CD4-positive, alpha-beta memory T cell (primary cell): ENCODE results near the gene PTPRM. TPM values are rescaled to one million over a fixed set of nuclear protein-coding genes. Genes with fewer than 3 reads are reported as not detected.

ENCODE experiments used
- CTCF ChIA-PET: fragments of 350-600 bp; sonication (Branson Sonifier 250); formaldehyde crosslinking; loops from one replicate; lab custom pipeline; 2021; ENCODE audit warnings: inconsistent platforms; ENCODE audit not compliant: partially characterized antibody; lab: Charles Lee
- POLR2A ChIA-PET: fragments of 350-600 bp; sonication (Branson Sonifier 250); formaldehyde crosslinking; loops from one replicate; lab custom pipeline; 2021; ENCODE audit not compliant: partially characterized antibody; lab: Charles Lee
- DNase-seq, 5 donors: peaks; one replicate each; pipeline versions ENCODE4 v3.0.0 to v3.0.0-alpha.2; 2020 to 2022; ENCODE audit warnings: mixed read lengths in 1 of 5
- H3K27ac ChIP-seq: one replicate; pipeline ENCODE4 v1.7.0; 2013; ENCODE audit warnings: low read depth, low read length
- H3K27me3 ChIP-seq: 2 replicates; pipeline ENCODE4 v1.7.0; 2013; ENCODE audit warnings: mild to moderate bottlenecking, low read length, moderate library complexity; ENCODE audit not compliant: insufficient read depth
- H3K36me3 ChIP-seq: 2 replicates; pipeline ENCODE4 v1.7.0; 2013; ENCODE audit warnings: mild to moderate bottlenecking, low read length, moderate library complexity; ENCODE audit not compliant: insufficient read depth
- H3K4me1 ChIP-seq: 2 replicates; pipeline ENCODE4 v1.7.0; 2013; ENCODE audit warnings: mild to moderate bottlenecking, low read length, moderate library complexity; ENCODE audit not compliant: insufficient read depth
- H3K4me3 ChIP-seq, 2 donors: one replicate each; pipeline ENCODE4 v1.7.0; 2013; ENCODE audit warnings: low read length in 2 of 2, mild to moderate bottlenecking in 1 of 2
- H3K9me3 ChIP-seq, 2 donors: one replicate each; pipeline ENCODE4 v1.7.0; 2013; ENCODE audit warnings: low read length in 2 of 2, control low read depth in 1 of 2; ENCODE audit not compliant: control insufficient read depth in 1 of 2
- H3K27ac Mint-ChIP-seq, 7 donors: one replicate each; pipeline ENCODE4 v1.8.0; 2020 to 2021; ENCODE audit warnings: mixed read lengths in 7 of 7, mild to moderate bottlenecking in 6 of 7, inconsistent platforms in 3 of 7, moderate library complexity in 3 of 7
- H3K27me3 Mint-ChIP-seq, 2 donors: one replicate each; pipeline ENCODE4 v1.8.0; 2020 to 2021; ENCODE audit warnings: mixed read lengths in 2 of 2
- H3K36me3 Mint-ChIP-seq, 2 donors: one replicate each; pipeline ENCODE4 v1.8.0; 2020 to 2021; ENCODE audit warnings: mixed read lengths in 2 of 2, inconsistent platforms in 1 of 2, mild to moderate bottlenecking in 1 of 2
- H3K4me1 Mint-ChIP-seq, 4 donors: one replicate each; pipeline ENCODE4 v1.8.0; 2020 to 2021; ENCODE audit warnings: mixed read lengths in 4 of 4, mild to moderate bottlenecking in 1 of 4
- H3K4me3 Mint-ChIP-seq, 8 donors: one replicate each; pipeline ENCODE4 v1.8.0; 2020 to 2021; ENCODE audit warnings: mixed read lengths in 8 of 8, mild to moderate bottlenecking in 7 of 8, moderate library complexity in 6 of 8, inconsistent platforms in 3 of 8
- H3K9me3 Mint-ChIP-seq, 8 donors: one replicate each; pipeline ENCODE4 v1.8.0; 2020 to 2021; ENCODE audit warnings: mixed read lengths in 8 of 8, mild to moderate bottlenecking in 5 of 8, inconsistent platforms in 3 of 8, moderate library complexity in 1 of 8
- intact Hi-C: fragments of 100-400 bp; cut with micrococcal nuclease; formaldehyde crosslinking; loops from one replicate; pipeline ENCODE4 v1.15.1; 2023
- polyA plus RNA-seq, 2 donors: library from polyadenylated mRNA; unstranded; fragments of 300-500 nt; fragmentation: Illumina TruSeq; gene quantifications; one replicate each; pipeline ENCODE4 v1.2.3, GENCODE V29; 2021
- total RNA-seq, 2 experiments: library from RNA; stranded (reverse); gene quantifications; one replicate each; pipeline ENCODE4 v1.2.3, GENCODE V29; 2021

The PTPRM gene
- total and polyA plus RNA-seq, 4 experiments from 2014 or later = 6.7 to 20.1 (median 12.9) TPM

GRCh38 chr18:7671105-7671504, 104.0 kb downstream of the PTPRM start:
- no peaks in the 10 kb centered on the region for H3K36me3 Mint-ChIP-seq
- H3K27me3 ChIP-seq = no peaks in the 10 kb centered on the region
- H3K27ac ChIP-seq = no peak overlapping the region
- no peak overlapping the region for H3K4me3 ChIP-seq
- no peaks in the 10 kb centered on the region for H3K4me1 Mint-ChIP-seq
- no peak overlapping the region for H3K27ac Mint-ChIP-seq
- ChIA-PET CTCF (no interaction called here), POLR2A (no interaction called here)
- no peaks in the 10 kb centered on the region for H3K27me3 Mint-ChIP-seq
- no peaks in the 10 kb centered on the region for H3K9me3 ChIP-seq
- peaks cover 0 to 2% (median 0%) of the 10 kb centered on the region in 8 donors for H3K9me3 Mint-ChIP-seq
- intact Hi-C loops = no loop called here
- DNase-seq = no peak
- no peaks in the 10 kb centered on the region for H3K36me3 ChIP-seq
- no peak overlapping the region for H3K4me3 Mint-ChIP-seq
- H3K4me1 ChIP-seq = no peaks in the 10 kb centered on the region

- peaks cover 0 to 6% (median 0%) of the 10 kb centered on the region in 8 donors for H3K9me3 Mint-ChIP-seq
- H3K4me1 Mint-ChIP-seq = no peaks in the 10 kb centered on the region
- Histone ChIP-seq H3K9me3 (no peaks in the 10 kb centered on the region), H3K27ac (no peak overlapping the region), H3K4me3 (no peak overlapping the region), H3K4me1 (no peaks in the 10 kb centered on the region), H3K36me3 (no peaks in the 10 kb centered on the region), H3K27me3 (no peaks in the 10 kb centered on the region)
- H3K4me3 Mint-ChIP-seq = no peak overlapping the region
- H3K27ac Mint-ChIP-seq = no peak overlapping the region
- ChIA-PET CTCF (no interaction called here), POLR2A (no interaction called here)
- no peaks in the 10 kb centered on the region for H3K36me3 Mint-ChIP-seq
- no peak for DNase-seq
- intact Hi-C loops = no loop called here
- no peaks in the 10 kb centered on the region for H3K27me3 Mint-ChIP-seq
Measured at GRCh38 chr18:7676253-7676873, 109.2 kb downstream of the PTPRM start.

GRCh38 chr18:7677001-7677400, 109.9 kb downstream of the PTPRM start:
- Histone ChIP-seq H3K27ac (no peak overlapping the region), H3K36me3 (no peaks in the 10 kb centered on the region), H3K4me3 (no peak overlapping the region), H3K4me1 (no peaks in the 10 kb centered on the region), H3K27me3 (no peaks in the 10 kb centered on the region), H3K9me3 (no peaks in the 10 kb centered on the region)
- CTCF ChIA-PET = no interaction called here
- H3K9me3 Mint-ChIP-seq = peaks cover 0 to 6% (median 0%) of the 10 kb centered on the region in 8 donors
- no peaks in the 10 kb centered on the region for H3K4me1 Mint-ChIP-seq
- POLR2A ChIA-PET = no interaction called here
- intact Hi-C loops = no loop called here
- H3K27me3 Mint-ChIP-seq = no peaks in the 10 kb centered on the region
- no peak for DNase-seq
- no peak overlapping the region for H3K27ac Mint-ChIP-seq
- H3K36me3 Mint-ChIP-seq = no peaks in the 10 kb centered on the region
- H3K4me3 Mint-ChIP-seq = no peak overlapping the region

GRCh38 chr18:7677424-7677823, 110.3 kb downstream of the PTPRM start:
- Mint-ChIP-seq H3K27me3 (no peaks in the 10 kb centered on the region), H3K36me3 (no peaks in the 10 kb centered on the region), H3K9me3 (peaks cover 0 to 6% (median 0%) of the 10 kb centered on the region in 8 donors), H3K4me3 (no peak overlapping the region), H3K27ac (no peak overlapping the region), H3K4me1 (no peaks in the 10 kb centered on the region)
- Histone ChIP-seq H3K27ac (no peak overlapping the region), H3K36me3 (no peaks in the 10 kb centered on the region), H3K9me3 (no peaks in the 10 kb centered on the region), H3K4me1 (no peaks in the 10 kb centered on the region), H3K27me3 (no peaks in the 10 kb centered on the region), H3K4me3 (no peak overlapping the region)
- CTCF ChIA-PET = no interaction called here
- intact Hi-C loops = no loop called here
- no peak for DNase-seq
- POLR2A ChIA-PET = no interaction called here

- no peak for DNase-seq
- Histone ChIP-seq H3K9me3 (no peaks in the 10 kb centered on the region), H3K27ac (no peak overlapping the region), H3K4me1 (no peaks in the 10 kb centered on the region), H3K36me3 (no peaks in the 10 kb centered on the region), H3K27me3 (no peaks in the 10 kb centered on the region), H3K4me3 (no peak overlapping the region)
- intact Hi-C loops = no loop called here
- CTCF ChIA-PET = no interaction called here
- H3K4me1 Mint-ChIP-seq = no peaks in the 10 kb centered on the region
- H3K9me3 Mint-ChIP-seq = peaks cover 0 to 6% (median 0%) of the 10 kb centered on the region in 8 donors
- no peaks in the 10 kb centered on the region for H3K36me3 Mint-ChIP-seq
- H3K4me3 Mint-ChIP-seq = no peak overlapping the region
- H3K27ac Mint-ChIP-seq = no peak overlapping the region
- POLR2A ChIA-PET = no interaction called here
- H3K27me3 Mint-ChIP-seq = no peaks in the 10 kb centered on the region
Measured at GRCh38 chr18:7678389-7678788, 111.3 kb downstream of the PTPRM start.

GRCh38 chr18:7678801-7679200, 111.7 kb downstream of the PTPRM start:
- Histone ChIP-seq H3K27me3 (no peaks in the 10 kb centered on the region), H3K4me3 (no peak overlapping the region), H3K9me3 (no peaks in the 10 kb centered on the region), H3K4me1 (no peaks in the 10 kb centered on the region), H3K27ac (no peak overlapping the region), H3K36me3 (no peaks in the 10 kb centered on the region)
- Mint-ChIP-seq H3K9me3 (peaks cover 0 to 5% (median 0%) of the 10 kb centered on the region in 8 donors), H3K4me1 (no peaks in the 10 kb centered on the region), H3K4me3 (no peak overlapping the region), H3K27me3 (no peaks in the 10 kb centered on the region), H3K27ac (no peak overlapping the region), H3K36me3 (no peaks in the 10 kb centered on the region)
- intact Hi-C loops = no loop called here
- ChIA-PET CTCF (no interaction called here), POLR2A (no interaction called here)
- DNase-seq = no peak

- H3K27me3 ChIP-seq = no peaks in the 10 kb centered on the region
- ChIA-PET POLR2A (no interaction called here), CTCF (no interaction called here)
- no peak overlapping the region for H3K4me3 Mint-ChIP-seq
- no peaks in the 10 kb centered on the region for H3K4me1 ChIP-seq
- H3K27me3 Mint-ChIP-seq = no peaks in the 10 kb centered on the region
- H3K27ac Mint-ChIP-seq = no peak overlapping the region
- no peaks in the 10 kb centered on the region for H3K9me3 ChIP-seq
- no peaks in the 10 kb centered on the region for H3K4me1 Mint-ChIP-seq
- peaks cover 0 to 5% (median 0%) of the 10 kb centered on the region in 8 donors for H3K9me3 Mint-ChIP-seq
- DNase-seq = no peak
- intact Hi-C loops = no loop called here
- no peak overlapping the region for H3K4me3 ChIP-seq
- H3K36me3 Mint-ChIP-seq = no peaks in the 10 kb centered on the region
- H3K36me3 ChIP-seq = no peaks in the 10 kb centered on the region
- no peak overlapping the region for H3K27ac ChIP-seq
Measured at GRCh38 chr18:7681298-7681697, 114.2 kb downstream of the PTPRM start.
